GM19324 (cell line): Measurements from ENCODE around the gene ARHGAP24.

ENCODE experiments used
- ATAC-seq: cut with Tn5 transposase; IDR thresholded peaks from one replicate; pipeline ENCODE4 v1.9.1; 2021; ENCODE audit warnings: mild to moderate bottlenecking, moderate library complexity; ENCODE audit not compliant: unreplicated experiment, low FRiP score

The ARHGAP24 gene

DNA sequence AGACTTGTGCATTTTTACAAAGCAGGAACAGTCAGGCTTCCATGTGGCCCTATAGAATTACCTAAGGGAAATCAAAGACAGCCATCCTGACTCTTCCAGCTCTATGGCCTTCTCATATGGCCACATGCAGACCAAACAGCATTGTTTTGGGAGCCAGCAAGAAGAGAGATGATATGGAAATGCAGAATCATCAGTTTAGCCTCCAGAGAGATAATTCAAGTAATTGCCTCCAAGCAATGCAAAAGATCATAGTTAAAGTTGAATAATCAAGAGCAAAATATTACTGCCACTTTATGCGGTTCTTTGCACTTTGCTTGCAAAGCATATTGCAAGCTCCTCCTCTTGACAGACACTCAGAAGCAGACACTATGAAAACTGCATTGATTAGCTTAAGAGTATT lies 207.4 kb downstream of the ARHGAP24 start:
- ATAC-seq: no peak

GRCh38 chr4:85684676-85685075 lies 209.7 kb downstream of the ARHGAP24 start:
- ATAC-seq: no peak

DNA sequence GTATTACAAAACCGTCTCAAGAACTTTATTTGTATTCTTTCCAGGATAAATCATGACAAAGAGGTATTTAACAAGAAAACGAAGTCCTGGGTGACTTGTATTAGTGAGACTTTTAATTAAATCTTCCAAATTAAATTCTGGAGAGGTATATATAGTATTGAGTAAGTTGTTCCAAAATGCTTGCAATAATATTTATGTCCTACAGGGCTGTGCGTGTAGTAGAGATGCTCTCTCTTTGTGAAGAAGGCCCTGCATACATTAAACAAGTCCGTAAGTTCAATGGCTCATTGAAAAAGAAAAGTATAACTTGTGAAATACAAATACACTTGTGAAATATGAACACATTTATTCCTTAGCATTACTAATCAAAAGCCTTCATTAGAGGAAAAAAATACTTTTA lies 211.4 kb downstream of the ARHGAP24 start:
- ATAC-seq: no peak

DNA sequence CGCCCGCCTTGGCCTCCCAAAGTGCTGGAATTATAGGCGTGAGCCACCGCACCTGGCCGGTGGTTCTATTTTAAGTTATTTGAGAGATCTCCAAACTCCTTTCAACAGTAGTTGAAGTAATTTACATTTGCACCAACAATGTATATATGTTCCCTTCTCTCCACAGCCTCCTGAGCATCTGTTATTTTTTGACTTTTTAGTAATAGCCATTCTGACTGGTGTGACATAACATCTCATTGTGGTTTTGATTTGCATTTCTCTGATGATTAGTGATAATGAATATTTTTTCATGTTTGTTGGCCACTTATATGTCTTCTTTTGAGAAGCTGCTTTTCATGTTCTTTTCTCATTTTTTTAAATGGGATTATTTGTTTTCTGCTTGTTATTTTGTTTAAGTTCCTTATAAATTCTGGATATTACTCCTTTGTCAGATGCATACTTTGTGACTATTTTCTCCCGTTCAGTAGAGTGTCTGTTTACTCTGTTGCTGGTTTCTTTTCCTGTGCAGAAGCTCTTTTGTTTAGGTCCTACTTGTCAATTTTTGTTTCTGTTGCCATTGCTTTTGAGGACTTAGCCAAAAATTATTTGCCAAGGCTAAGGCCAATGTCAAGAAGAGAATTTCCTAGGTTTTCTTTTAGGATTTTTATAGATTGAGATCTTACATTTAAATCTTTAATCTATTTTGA lies 213.2 kb downstream of the ARHGAP24 start:
- no peak for ATAC-seq

GRCh38 chr4:85696661-85697060 lies 221.7 kb downstream of the ARHGAP24 start:
- ATAC-seq: no peak

DNA sequence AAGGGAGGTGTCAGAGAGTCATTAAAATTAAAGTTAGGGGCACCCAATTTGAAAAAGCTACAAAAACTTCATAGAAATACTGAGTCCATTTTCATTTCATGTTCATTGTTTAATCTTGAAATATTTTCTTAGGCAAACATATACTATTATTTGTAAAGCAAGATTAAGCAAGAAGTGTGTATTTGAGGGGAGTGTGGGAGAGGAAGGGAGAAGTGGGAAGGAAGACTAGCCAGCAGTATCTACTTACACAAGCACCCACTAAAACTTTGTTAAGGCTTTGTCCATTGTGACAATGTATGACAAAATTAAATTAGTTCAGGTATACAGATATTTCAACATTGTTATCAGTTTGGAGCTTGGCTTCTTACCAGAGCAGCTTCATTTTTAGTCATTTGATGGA lies 222.9 kb downstream of the ARHGAP24 start:
- ATAC-seq: no peak

DNA sequence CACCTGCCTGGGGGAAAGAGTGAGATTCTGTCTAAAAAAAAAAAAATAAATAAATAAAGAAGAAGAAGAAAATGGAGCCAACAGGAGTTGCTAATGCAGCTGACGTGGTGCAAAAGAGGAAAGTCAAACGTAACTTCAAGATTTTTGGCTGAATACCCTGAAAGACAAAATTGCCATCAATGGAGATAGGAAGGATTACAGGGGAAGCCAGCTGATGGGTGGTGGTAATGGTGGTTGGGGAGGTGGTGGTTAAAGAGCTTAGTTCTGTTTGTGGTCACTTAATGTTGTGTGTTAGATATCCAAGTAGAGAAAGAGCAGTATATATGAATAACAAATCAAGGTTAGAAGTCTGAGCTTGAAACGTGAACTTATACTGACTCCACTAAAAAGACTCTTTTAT lies 225.4 kb downstream of the ARHGAP24 start:
- no peak for ATAC-seq

DNA sequence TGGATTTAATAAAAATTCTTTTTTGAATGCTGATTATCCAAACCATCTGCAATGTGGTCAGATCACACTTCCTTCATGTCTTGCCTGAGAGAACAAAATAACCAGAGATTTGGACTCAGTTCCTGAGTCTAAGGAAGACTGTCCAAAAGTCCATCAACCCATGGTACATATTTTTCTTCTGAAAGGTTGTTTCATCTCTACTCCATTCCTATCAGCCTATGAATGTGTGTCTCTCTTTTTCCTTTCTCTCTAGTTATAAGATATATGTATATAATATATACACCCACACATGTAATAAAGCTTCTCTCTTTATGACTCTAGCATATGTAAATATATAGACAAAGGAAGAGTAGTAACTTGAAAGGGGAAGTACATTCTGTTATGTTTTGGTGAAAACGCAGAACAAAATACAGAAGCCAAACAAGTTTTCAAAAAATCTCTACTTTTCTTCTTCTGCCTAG lies 226.9 kb downstream of the ARHGAP24 start:
- ATAC-seq: peak; percentile 90

GRCh38 chr4:85703096-85703495 lies 228.1 kb downstream of the ARHGAP24 start:
- ATAC-seq: no peak

DNA sequence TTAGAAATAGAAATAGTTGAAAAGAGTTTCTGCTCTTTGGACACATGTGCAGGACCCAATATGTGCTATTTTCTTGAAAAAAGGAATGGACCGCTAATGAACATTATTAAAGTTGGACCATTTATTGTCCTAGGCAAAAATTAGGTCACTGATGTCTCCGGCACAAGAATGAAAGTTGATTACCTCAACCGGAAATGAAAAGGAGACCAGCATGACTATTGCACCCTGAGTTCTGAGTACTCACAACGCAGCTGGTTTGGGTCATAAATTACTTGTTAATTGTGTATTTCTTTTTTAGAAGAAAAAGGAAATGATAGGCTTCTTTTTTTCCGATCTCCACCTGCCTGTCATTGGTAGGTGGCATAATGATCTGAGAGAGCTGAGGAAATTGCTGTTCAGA lies 232.7 kb downstream of the ARHGAP24 start:
- peak; percentile 58 for ATAC-seq

DNA sequence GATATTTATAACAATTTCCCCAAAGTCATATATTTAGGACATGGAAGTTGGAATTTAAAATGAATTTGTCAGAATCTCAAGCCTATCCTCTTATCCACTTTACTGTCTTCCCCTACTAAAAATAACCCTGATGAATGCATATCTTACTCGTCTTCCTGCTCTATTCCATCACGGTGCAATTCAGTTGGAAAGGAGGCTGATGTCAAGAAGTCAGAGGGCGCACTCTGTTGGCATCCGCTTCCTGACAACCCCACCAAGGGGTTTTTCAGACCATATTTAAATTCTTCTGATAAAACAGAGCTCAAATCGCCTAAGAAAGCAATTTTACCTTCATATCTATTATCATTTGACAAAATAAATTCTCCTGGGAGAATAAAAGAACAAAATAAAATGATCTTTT lies 233.5 kb downstream of the ARHGAP24 start:
- no peak for ATAC-seq

DNA sequence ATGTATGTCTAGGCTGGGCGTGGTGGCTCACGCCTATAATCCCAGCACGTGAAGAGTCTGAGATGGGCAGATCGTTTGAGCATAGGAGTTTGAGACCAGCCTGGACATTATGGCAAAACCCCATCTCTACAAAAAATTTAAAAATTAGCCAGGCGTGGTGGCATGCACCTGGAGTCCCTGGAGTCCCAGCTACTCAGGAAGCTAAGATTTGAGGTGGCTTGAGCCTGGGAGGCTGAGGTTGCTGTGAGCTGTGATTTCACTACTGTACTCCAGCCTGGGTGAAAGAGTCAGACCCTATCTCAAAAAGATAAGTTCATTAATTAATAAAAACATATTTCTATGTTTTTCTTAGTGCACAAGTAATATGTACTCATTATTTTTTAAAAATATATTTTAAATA lies 238.1 kb downstream of the ARHGAP24 start:
- ATAC-seq: no peak

DNA sequence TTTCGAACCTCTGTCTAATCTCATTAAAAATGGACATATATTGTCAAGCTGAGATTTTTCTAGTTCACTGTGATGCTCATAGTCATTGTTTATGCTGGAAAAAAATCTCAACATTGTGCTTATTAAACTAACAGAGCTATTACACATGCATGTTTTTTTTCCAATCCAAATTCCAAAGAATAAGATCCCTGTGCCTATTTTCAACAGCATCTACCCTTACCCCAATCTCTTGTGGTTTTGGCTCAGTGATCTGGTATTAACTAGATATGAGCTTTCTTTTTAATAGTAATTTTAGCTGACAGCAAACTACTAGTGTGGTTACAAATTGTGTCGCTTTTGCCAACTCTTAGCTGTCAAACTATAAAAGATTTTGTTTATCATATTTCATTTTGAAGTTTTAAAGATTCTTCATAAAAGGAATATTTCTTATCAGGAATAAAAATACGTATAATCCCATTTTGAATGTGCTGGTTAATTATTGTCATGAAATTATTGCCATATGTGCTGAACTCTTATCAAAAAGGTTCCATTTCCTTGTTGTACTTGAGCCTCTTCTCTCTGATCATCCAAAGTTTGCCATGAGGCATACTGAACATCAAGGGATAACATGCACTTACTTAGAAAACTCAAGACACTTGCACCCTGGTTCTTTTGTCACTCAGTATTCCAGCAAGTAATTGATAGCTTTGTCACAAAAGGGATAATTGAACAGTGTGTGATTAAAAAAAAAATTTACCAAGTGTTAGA lies 241.2 kb downstream of the ARHGAP24 start:
- ATAC-seq: no peak

DNA sequence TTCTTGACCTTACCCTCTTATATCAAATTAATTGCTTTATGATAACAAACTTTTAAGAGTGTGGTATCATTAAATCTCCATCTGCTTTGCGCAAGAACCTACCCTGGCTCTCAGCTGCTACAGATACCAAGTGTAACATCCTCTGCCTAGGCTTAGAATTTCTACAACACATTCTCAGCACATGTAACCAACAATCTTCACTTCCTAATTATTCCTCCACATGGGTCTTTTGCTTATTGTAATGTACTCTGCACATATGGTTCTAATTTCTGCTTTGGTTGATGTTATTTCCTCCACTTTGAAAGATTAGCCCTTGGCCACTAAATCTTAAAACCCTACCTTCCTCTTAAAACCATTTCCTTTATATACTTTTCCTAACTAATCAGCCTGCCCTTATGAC lies 242.4 kb downstream of the ARHGAP24 start:
- ATAC-seq: no peak

DNA sequence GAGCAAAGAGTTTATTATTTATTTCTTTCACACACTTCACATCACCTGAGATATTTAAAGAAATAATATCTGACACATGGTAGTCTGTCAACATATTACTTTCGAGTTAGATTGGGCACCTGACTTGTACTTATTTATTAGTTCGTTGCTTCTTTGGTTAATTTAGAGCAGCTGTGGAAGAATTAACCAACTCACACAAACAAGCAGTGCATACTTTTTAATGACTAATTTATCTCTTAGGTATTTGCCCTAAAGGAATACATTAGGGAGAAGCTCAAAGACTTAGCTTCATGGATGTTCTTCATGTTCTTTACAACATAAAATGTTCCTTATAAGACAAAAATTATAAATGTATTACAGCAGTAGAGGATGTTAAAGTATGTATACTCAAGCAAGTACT lies 242.9 kb downstream of the ARHGAP24 start:
- no peak for ATAC-seq

DNA sequence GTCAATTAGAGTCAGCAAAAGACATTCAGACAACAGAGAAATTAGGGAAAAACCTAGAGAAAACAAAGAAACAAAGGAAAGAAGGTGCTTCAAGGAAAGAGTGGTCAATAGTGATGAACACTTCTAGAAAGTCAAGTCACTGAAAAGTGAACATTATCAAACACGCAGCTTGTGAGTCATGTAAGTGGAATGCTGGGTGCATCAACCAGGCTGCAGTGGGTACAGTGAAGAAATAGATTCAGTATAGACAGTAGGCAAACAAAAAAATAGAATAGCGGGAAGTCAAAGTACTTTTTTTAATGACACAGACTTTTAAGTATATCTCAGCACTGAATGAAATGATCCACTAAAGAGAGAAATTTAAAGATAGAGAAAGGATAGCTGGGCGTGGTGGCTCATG lies 245.8 kb downstream of the ARHGAP24 start:
- ATAC-seq: no peak

DNA sequence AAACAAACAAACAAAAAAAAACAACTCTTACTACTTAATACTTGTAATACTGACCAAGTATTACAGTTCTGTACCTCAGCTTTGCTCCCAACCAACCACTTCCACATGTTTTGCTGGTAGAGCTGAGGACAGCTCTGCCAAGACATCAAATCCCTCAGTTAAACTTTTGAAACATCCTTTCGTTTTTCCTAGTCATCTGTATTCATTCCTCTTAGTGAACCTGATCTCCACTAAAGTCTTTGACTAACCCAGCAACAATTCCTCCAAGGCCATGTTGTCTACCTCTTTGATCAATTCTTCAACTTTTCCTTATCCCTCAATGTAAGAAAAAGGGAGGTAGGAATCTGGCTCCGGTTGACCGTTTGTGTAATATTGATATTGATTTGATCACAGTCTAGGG lies 247.5 kb downstream of the ARHGAP24 start:
- ATAC-seq: no peak

GRCh38 chr4:85722807-85723206 lies 247.9 kb downstream of the ARHGAP24 start:
- ATAC-seq: no peak

GRCh38 chr4:85724791-85725563 lies 250.0 kb downstream of the ARHGAP24 start:
- ATAC-seq: peak; percentile 22

DNA sequence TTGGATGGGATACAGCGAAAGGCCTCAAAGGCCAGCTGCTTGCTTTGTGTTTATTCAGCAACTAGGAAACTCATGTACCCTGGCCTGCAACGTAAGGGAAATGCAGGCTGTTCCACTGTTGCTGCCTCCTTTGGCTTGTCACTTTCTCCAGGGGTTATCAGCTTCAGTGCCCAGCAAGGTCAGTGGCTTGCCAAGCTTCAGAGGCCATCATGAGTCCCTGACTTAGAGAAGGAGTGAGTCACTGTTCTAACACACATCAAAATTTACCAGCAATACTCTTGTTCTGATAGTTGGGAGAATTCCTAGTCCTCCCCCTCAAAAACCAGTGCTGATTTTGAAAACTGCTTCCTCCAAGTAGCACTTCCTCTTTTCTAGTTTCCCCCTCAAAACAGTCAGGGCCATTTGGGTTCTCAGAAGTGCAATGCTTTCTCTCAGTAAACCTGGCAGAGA lies 250.8 kb downstream of the ARHGAP24 start:
- peak; percentile 78 for ATAC-seq

DNA sequence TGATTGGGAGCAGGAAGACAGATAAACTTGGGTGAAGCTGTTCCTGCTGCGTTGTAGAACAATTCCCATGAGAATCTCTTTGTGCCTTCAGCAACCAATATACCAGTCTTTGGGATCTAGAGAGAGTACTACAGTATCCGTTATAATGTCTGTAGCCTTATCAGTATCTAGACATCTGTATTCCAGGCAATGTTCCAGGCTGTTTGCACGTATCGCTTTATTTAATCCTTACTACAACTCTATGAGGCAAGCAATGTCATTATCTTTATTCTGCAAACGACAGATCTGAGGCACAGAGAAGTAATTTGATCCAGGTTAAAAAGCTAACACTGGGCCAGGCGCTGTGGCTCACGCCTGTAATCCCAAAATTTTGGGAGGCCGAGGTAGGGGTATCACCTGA lies 251.6 kb downstream of the ARHGAP24 start:
- no peak for ATAC-seq
